H1 (cell line): ENCODE results near the gene FNDC1. TPM values are rescaled to one million over a fixed set of nuclear protein-coding genes. Genes with fewer than 3 reads are reported as not detected.

Experiments used
- polyA plus RNA-seq, 7 experiments: library from polyadenylated mRNA; depleted of rRNA in 3 of 7; stranded (reverse) in 5 of 7; unstranded in 2 of 7; fragments of >200 nt in 5 of 7; fragments of 200-250 nt in 2 of 7; gene quantifications; 1 replicate in 5 of 7; 2 replicates in 1 of 7; 4 replicates in 1 of 7; pipeline versions ENCODE4 v1.2.1 to v1.2.3, GENCODE V29; 2011 to 2013; ENCODE audit warnings: missing spikeins in 2 of 7, mixed read lengths in 2 of 7
- total RNA-seq: library from RNA; stranded (reverse); fragmentation: NEBNext Ultra II Directional; extraction: Animal tissue kit (Norgen Biotek cat#: 25700); gene quantifications from 2 replicates; pipeline ENCODE4 v1.2.1, GENCODE V29; 2021

The FNDC1 gene
- total and polyA plus RNA-seq, 2 of the 8 experiments (the other 6 are each of a cell fraction or from before 2014, with no cell fraction given): 0.06 to 0.30 TPM

Other genes with a start within 250 kb of the FNDC1 start
- gene RSPH3, start 169.2 kb upstream of the FNDC1 start, total RNA-seq: 2.7 and 3.8 TPM in 2 replicates
- gene RSPH3, start 169.2 kb upstream of the FNDC1 start, polyA plus RNA-seq (2011; rRNA removed): 0.58 and 0.60 TPM in 2 replicates
- gene TAGAP, start 124.4 kb upstream of the FNDC1 start, total RNA-seq: not detected in 2 replicates
- gene TAGAP, start 124.4 kb upstream of the FNDC1 start, polyA plus RNA-seq (2011; rRNA removed): not detected in 2 replicates